HepG2 (cell line): ENCODE measurements around the gene OBP2B. TPM values are rescaled to one million over a fixed set of nuclear protein-coding genes. Genes with fewer than 3 reads are reported as not detected.

Experiments used
- ATAC-seq: fragments of 200-7000 bp; cut with Tn5 transposase; 3 replicates; pipeline ENCODE4 v1.9.1; 2020; ENCODE audit warnings: mild to moderate bottlenecking, moderate library complexity
- BruUV-seq: library from RNA; stranded (reverse); fragments of 400-500 nt; replicated peaks from 2 replicates; lab custom pipeline; 2021; lab: Mats Ljungman, UMichigan
- CTCF ChIA-PET: fragments of 300-600 bp; formaldehyde crosslinking; extraction: SDS; loops from one replicate; lab custom pipeline; 2021; ENCODE audit warnings: low total read pairs, inconsistent platforms, low intra/inter-chr PET ratio; lab: Yijun Ruan, JAX
- POLR2A ChIA-PET: fragments of 350-600 bp; sonication (Branson Sonifier 250); formaldehyde crosslinking; loops from one replicate; lab custom pipeline; 2020; ENCODE audit warnings: antibody characterized with exemption, inconsistent platforms; lab: Yijun Ruan, JAX
- DNase-seq: peaks from one replicate; pipeline ENCODE4 v3.0.0-alpha.2; 2015; ENCODE audit warnings: low spot score
- FAIRE-seq: peaks from 3 replicates; lab custom pipeline; 2011; peaks lifted over from hg19 to GRCh38; lab: Jason Lieb, UNC
- H2AFZ ChIP-seq: one replicate; pipeline ENCODE4 v1.6.1; 2011; ENCODE audit warnings: low read length, inconsistent platforms
- H3K27ac ChIP-seq: fragments of 300-600 bp; 3 replicates; pipeline ENCODE4 v1.8.0; 2011; ENCODE audit warnings: mixed run types, mild to moderate bottlenecking, mixed read lengths, low read length, inconsistent platforms; ENCODE audit not compliant: insufficient read depth; ENCODE audit errors: extremely low read length
- H3K27me3 ChIP-seq, 2 experiments: fragments of 200-600 bp in 1 of 2; 2 replicates in 1 of 2; 3 replicates in 1 of 2; pipeline versions ENCODE4 v1.6.0 to v1.8.0; 2011; ENCODE audit warnings: low read length in 2 of 2, mild to moderate bottlenecking in 2 of 2, moderate library complexity in 2 of 2, inconsistent platforms in 1 of 2; ENCODE audit not compliant: insufficient read depth in 2 of 2, control insufficient read depth in 1 of 2
- H3K36me3 ChIP-seq, 2 experiments: fragments of 200-600 bp in 1 of 2; replicated peaks in 1 of 2; 2 replicates in 1 of 2; 3 replicates in 1 of 2; pipeline versions ENCODE4 v1.5.1 to v1.8.0; 2011; ENCODE audit warnings: low read length in 2 of 2, inconsistent platforms in 1 of 2; ENCODE audit not compliant: insufficient read depth in 2 of 2, control insufficient read depth in 1 of 2
- H3K4me1 ChIP-seq: 2 replicates; pipeline ENCODE4 v1.5.1; 2012; ENCODE audit warnings: low read length, inconsistent platforms; ENCODE audit not compliant: insufficient read depth
- H3K4me2 ChIP-seq: 2 replicates; pipeline ENCODE4 v1.6.0; 2011; ENCODE audit warnings: low read depth, low read length, inconsistent platforms
- H3K4me3 ChIP-seq, 3 experiments: fragments of 200-600 bp in 1 of 3; sonication (generic), shearing (Covaris generic) in 1 of 3; replicated peaks in 1 of 3; 2 replicates each; pipeline ENCODE4 v1.5.1; 2011 to 2016; ENCODE audit warnings: low read length in 3 of 3, inconsistent platforms in 2 of 3, low read depth in 2 of 3, mild to moderate bottlenecking in 2 of 3, control low read depth in 1 of 3, mixed read lengths in 1 of 3; ENCODE audit not compliant: insufficient read depth in 1 of 3
- H3K79me2 ChIP-seq: one replicate; pipeline ENCODE4 v1.6.1; 2011; ENCODE audit warnings: low read length, inconsistent platforms; ENCODE audit not compliant: insufficient read depth
- H3K9ac ChIP-seq: 2 replicates; pipeline ENCODE4 v1.6.0; 2011; ENCODE audit warnings: mild to moderate bottlenecking, low read depth, low read length, inconsistent platforms; ENCODE audit not compliant: insufficient read depth
- H3K9me3 ChIP-seq: 2 replicates; pipeline ENCODE4 v1.5.1; 2012; ENCODE audit warnings: mild to moderate bottlenecking, low read length
- H4K20me1 ChIP-seq: 2 replicates; pipeline ENCODE4 v1.6.0; 2011; ENCODE audit warnings: inconsistent platforms, mild to moderate bottlenecking, low read length, moderate library complexity; ENCODE audit not compliant: insufficient read depth
- CENPT ChIP-seq: sonication (generic); formaldehyde crosslinking; IDR thresholded peaks from 2 replicates; pipeline ENCODE4 v1.8.0; 2022; ENCODE audit warnings: low read depth, mild to moderate bottlenecking, moderate library complexity, missing genetic modification reagents
- ETV6 ChIP-seq: sonication (generic); formaldehyde crosslinking; conservative IDR thresholded peaks from 2 replicates; pipeline ENCODE4 v1.4.0; 2020; ENCODE audit warnings: missing genetic modification reagents
- FOXK2 ChIP-seq: fragments of 450-650 bp; IDR thresholded peaks from 2 replicates; pipeline ENCODE4 v1.6.1; 2016
- GMEB2 ChIP-seq: IDR thresholded peaks from 2 replicates; pipeline ENCODE4 v1.6.1; 2016; ENCODE audit warnings: missing biosample characterization, missing genetic modification reagents, low read depth
- HDAC1 ChIP-seq: sonication (generic); formaldehyde crosslinking; IDR thresholded peaks from 2 replicates; pipeline ENCODE4 v1.5.1; 2020; ENCODE audit warnings: mild to moderate bottlenecking, missing genetic modification reagents
- JUNB ChIP-seq: sonication (generic); formaldehyde crosslinking; IDR thresholded peaks from 2 replicates; pipeline ENCODE4 v1.8.0; 2022; ENCODE audit warnings: missing genetic modification reagents, mild to moderate bottlenecking, borderline replicate concordance
- MAX ChIP-seq: IDR thresholded peaks from 2 replicates; pipeline ENCODE4 v1.6.1; 2012; ENCODE audit warnings: inconsistent platforms
- NFE2L1 ChIP-seq: sonication (generic); formaldehyde crosslinking; IDR thresholded peaks from 2 replicates; pipeline ENCODE4 v1.4.0; 2020; ENCODE audit warnings: missing genetic modification reagents, mild to moderate bottlenecking, borderline replicate concordance
- PBX2 ChIP-seq: IDR thresholded peaks from 2 replicates; pipeline ENCODE4 v1.6.1; 2016; ENCODE audit warnings: control low read depth
- RELA ChIP-seq: sonication (generic); formaldehyde crosslinking; IDR thresholded peaks from 2 replicates; pipeline ENCODE4 v1.4.0; 2020; ENCODE audit warnings: missing genetic modification reagents
- RORA ChIP-seq: sonication (generic); formaldehyde crosslinking; IDR thresholded peaks from 2 replicates; pipeline ENCODE4 v1.5.0; 2020; ENCODE audit warnings: mild to moderate bottlenecking, missing genetic modification reagents, moderate library complexity
- TCF12 ChIP-seq, 2 experiments: fragments of 450-650 bp in 1 of 2; sonication (generic) in 1 of 2; formaldehyde crosslinking in 1 of 2; IDR thresholded peaks; 2 replicates each; pipeline versions ENCODE4 v1.6.1 to v1.8.0; 2017 to 2022; ENCODE audit warnings: antibody characterized with exemption in 1 of 2, mild to moderate bottlenecking in 1 of 2, missing genetic modification reagents in 1 of 2, moderate library complexity in 1 of 2
- ZMYM4 ChIP-seq: sonication (generic); formaldehyde crosslinking; IDR thresholded peaks from 2 replicates; pipeline ENCODE4 v1.8.1; 2023; ENCODE audit warnings: mild to moderate bottlenecking, missing genetic modification reagents
- ZNF280D ChIP-seq: sonication (generic); formaldehyde crosslinking; IDR thresholded peaks from 2 replicates; pipeline ENCODE4 v1.5.1; 2020; ENCODE audit warnings: mild to moderate bottlenecking, missing genetic modification reagents
- ZNF501 ChIP-seq: sonication (generic); formaldehyde crosslinking; IDR thresholded peaks from 2 replicates; pipeline ENCODE4 v1.5.1; 2020; ENCODE audit warnings: mild to moderate bottlenecking, moderate library complexity, missing genetic modification reagents
- ZNF598 ChIP-seq: sonication (generic); formaldehyde crosslinking; IDR thresholded peaks from 2 replicates; pipeline ENCODE4 v1.5.1; 2020; ENCODE audit warnings: mild to moderate bottlenecking, missing genetic modification reagents, borderline replicate concordance
- ZNF629 ChIP-seq: sonication (generic); formaldehyde crosslinking; conservative IDR thresholded peaks from 2 replicates; pipeline ENCODE4 v1.5.0; 2020; ENCODE audit warnings: missing genetic modification reagents
- ZNF7 ChIP-seq: IDR thresholded peaks from 2 replicates; pipeline ENCODE4 v1.6.1; 2016; ENCODE audit warnings: missing biosample characterization, missing genetic modification reagents
- WGBS: methylation state at CpG from one replicate; pipeline ENCODE4 v1.1.6; 2017; ENCODE audit warnings: low lambda C conversion rate; 5-methylcytosine and 5-hydroxymethylcytosine counted together
- in situ Hi-C: cut with HindIII; loops from 2 replicates; pipeline ENCODE4 v1.10.0; 2017; ENCODE audit warnings: low pct_unique_long_range_greater_than_20kb; ENCODE audit not compliant: extremely low pct_ligation_motif_present
- intact Hi-C: fragments of 100-400 bp; cut with micrococcal nuclease; formaldehyde crosslinking; loops from one replicate; pipeline ENCODE4 v1.10.0; 2022; ENCODE audit not compliant: unreplicated experiment
- polyA plus RNA-seq, 8 experiments: library from polyadenylated mRNA; depleted of rRNA in 3 of 8; stranded (reverse) in 7 of 8; unstranded in 1 of 8; fragments of >200 nt; fragmentation: Illumina TruSeq in 4 of 8; extraction: Trizol in 4 of 8; gene quantifications; 2 replicates each; pipeline versions ENCODE4 v1.2.1 to v1.2.3, GENCODE V29; 2011 to 2016; ENCODE audit warnings: low read depth in 4 of 8, missing spikeins in 1 of 8, mixed read lengths in 1 of 8; ENCODE audit not compliant: insufficient read depth in 1 of 8
- total RNA-seq, 5 experiments: library from RNA; depleted of rRNA; stranded (reverse); fragments of >200 nt; fragmentation: Illumina TruSeq; extraction: Trizol; gene quantifications; 2 replicates each; pipeline ENCODE4 v1.2.3, GENCODE V29; 2016; ENCODE audit warnings: low read depth in 1 of 5

The OBP2B gene
- total and polyA plus RNA-seq, 2 of the 13 experiments (the other 11 are each of a cell fraction or from before 2014, with no cell fraction given) = not detected

- no peak for TF ChIP-seq ZNF280D (CRISPR knock-in tag)
- no peak for TF ChIP-seq RORA (CRISPR knock-in tag)
- TF ChIP-seq ZNF501 = no peak
- TF ChIP-seq ZNF7 (CRISPR knock-in tag) = no peak
- TF ChIP-seq ZMYM4 (CRISPR knock-in tag) = no peak
- no peak for TF ChIP-seq FOXK2
- TF ChIP-seq ETV6 (CRISPR knock-in tag) = no peak
Observed at GRCh38 chr9:133171161-133171961, 37.7 kb downstream of the OBP2B start (continued).

GRCh38 chr9:133170716-133171115 lies 38.3 kb downstream of the OBP2B start:
- DNase-seq = no peak
- Histone ChIP-seq H3K36me3 (no peaks in the 10 kb centered on the region), H3K9me3 (no peaks in the 10 kb centered on the region), H3K4me1 (no peaks in the 10 kb centered on the region), H3K9ac (no peak overlapping the region), H3K4me2 (no peak overlapping the region), H3K4me3 (no peak overlapping the region), H3K27me3 (peaks cover 3 to 29% of the 10 kb centered on the region in 2 experiments; a peak in 4 of 5 replicates), H4K20me1 (no peaks in the 10 kb centered on the region), H3K27ac (no peak overlapping the region), H3K79me2 (no peaks in the 10 kb centered on the region), H2AFZ (no peak overlapping the region)
- ChIA-PET POLR2A (no interaction called here), CTCF (no interaction called here)
- no peak for FAIRE-seq
- BruUV-seq = no TSS peak
- no peak for ATAC-seq
- in situ Hi-C loops = no loop called here
- intact Hi-C loops = no loop called here
- 53% methylated on average over 10 of the region's 11 CpGs for WGBS
- TF ChIP-seq CENPT (no peak), JUNB (CRISPR knock-in tag) (no peak), ZNF629 (CRISPR knock-in tag) (no peak), NFE2L1 (CRISPR knock-in tag) (no peak), PBX2 (CRISPR knock-in tag) (no peak), ZNF598 (CRISPR knock-in tag) (no peak), TCF12 (IDR thresholded peaks at IDR 0.05) (no peak), TCF12 (CRISPR knock-in tag; IDR thresholded peaks at IDR 0.05) (no peak), RELA (CRISPR knock-in tag) (no peak), GMEB2 (CRISPR knock-in tag) (no peak), HDAC1 (CRISPR knock-in tag) (no peak), MAX (no peak)
